Midbrain (tissue), 1 donor: ENCODE results near the gene BBX.
"Not testable (repeated sequence)": the region's sequence is repeated elsewhere in the genome, so short reads cannot be mapped to it uniquely, and the experiment has no call there.

Experiments used
- DNase-seq: peaks from one replicate; lab custom pipeline; 2025; lab: John Stamatoyannopoulos, UW

The BBX gene

DNA sequence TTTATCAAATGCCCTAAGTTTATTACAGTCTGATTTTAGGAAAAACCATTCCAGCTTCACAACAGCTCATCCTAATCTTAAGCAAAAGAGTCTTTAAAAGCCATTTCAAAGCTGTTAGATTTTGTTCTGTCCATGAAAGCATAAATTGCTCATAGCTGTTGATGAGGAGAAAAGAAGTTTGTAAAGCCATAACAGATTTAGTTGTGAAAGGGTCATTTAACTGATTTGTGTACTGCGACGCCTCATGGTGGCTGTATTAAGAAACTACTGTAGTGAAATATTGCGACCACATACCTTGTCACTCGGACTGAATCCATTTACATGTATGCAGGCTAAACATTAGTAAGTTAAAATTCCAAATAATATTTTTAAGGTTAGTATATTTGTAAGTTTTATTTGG, 20.9 kb downstream of the BBX start:
- DNase-seq, result peak; percentile 66

DNA sequence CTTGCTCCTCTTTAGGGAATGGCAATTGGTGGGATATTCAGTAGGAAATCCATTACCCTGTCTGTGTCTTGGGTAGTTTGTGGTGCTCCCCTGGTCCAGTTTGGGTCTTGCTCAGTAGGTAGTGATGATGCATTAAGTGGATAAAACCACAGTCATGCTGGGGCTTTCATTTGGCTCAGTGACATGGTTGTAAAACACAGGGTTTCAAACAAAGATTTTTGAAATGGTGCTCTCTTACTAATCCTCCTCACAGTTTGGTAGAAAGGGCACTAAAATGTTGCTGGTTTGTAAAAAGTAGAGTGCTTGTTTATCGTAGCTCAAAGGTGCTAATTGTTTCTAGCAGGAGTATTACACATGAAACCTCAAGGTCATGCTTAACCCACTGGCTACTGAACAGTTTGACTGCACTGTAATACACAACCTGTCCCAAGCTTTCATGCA, 22.9 kb downstream of the BBX start:
- no peak for DNase-seq

DNA sequence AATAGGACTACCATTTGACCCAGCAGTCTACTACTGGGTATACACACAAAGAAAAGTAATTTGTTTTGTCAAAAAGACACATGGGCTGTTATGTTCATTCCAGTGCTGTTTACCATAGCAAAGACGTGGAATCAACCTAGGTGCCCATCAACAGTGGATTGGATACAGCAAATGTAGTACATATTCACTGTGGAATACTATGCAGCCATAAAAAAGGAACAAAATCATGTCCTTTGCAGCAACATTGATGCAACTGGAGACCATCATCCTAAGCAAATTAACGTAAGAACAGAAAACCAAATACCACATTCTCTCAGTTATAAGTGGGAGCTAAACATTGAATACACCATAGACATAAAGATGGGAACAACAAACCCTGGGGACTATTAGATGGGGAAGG, 25.8 kb downstream of the BBX start:
- no peak for DNase-seq

DNA sequence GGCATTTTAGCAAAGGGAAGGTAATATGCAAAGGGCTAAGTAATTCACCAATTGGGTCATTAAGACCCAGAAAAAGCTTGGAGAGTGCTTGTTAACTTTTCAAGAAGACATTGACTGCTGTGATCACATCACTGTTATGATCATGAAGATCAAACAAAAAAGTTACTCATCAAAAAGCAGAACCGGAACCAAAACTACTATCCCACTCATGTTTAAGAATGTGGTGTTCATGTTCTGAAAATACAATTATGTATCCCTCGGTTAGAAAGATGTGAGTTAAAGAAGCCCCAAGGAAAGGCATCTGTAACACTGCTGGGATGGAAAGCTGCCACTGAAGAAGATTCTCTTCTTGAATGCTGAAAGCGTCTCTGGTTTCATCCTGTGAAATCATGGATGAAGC, 32.6 kb downstream of the BBX start:
- DNase-seq, result no peak

DNA sequence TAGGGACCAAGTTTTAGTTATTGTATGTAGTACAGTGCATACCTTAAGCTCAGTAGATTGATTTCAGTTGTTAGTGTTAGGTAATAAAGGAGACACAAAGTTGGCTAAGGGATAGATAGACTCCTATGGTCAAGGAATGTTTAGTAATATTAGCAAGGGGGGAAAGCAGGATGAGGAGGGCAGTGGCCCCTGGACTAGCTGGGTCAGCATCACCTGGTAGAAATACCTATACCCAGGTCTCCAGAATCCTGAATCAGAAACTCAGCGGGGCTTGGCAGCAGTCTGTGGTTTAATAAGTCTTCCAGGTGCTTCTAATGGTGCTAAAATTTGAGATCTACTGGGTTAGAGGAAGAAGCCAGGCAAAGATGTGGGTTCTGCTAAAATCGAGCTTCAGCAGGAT, 35.0 kb downstream of the BBX start:
- no peak for DNase-seq

DNA sequence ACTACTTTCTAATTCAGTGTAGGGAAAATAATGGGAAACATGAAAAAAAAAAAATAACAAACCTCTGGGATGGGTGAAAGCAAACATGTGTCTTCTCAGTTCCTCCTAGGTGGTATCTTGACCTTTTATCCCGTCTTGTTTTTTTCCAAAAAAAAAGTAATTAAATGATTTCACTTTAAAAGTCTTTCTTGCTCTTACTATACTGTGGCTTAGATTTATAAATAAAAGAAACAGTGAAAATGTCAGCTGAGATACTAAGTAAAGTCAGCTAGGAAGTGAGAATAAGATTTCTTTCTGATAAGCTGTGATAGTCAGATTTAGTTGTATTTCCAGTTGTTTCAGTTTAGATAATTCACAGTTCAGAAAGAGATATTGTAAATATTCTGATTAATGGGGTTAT, 37.4 kb downstream of the BBX start:
- no peak for DNase-seq

DNA sequence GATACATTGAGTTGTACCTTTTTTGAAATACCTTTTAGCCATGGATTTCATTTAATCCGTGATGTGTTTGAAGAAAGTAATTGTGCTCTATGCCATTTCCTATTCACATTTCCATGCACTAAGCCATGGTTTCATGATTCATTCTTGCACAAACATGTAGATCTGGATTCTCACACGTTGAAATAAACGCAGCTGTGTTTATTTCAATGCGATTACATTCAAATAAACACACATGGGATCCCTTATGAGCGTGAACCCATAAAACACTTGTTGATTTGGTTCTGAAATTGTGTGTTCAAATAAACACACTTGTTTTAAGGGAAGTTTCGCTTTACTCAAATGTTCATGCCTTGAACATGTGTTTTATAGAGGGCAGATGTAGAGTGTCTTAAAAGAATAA, 39.2 kb downstream of the BBX start:
- DNase-seq, result no peak

DNA sequence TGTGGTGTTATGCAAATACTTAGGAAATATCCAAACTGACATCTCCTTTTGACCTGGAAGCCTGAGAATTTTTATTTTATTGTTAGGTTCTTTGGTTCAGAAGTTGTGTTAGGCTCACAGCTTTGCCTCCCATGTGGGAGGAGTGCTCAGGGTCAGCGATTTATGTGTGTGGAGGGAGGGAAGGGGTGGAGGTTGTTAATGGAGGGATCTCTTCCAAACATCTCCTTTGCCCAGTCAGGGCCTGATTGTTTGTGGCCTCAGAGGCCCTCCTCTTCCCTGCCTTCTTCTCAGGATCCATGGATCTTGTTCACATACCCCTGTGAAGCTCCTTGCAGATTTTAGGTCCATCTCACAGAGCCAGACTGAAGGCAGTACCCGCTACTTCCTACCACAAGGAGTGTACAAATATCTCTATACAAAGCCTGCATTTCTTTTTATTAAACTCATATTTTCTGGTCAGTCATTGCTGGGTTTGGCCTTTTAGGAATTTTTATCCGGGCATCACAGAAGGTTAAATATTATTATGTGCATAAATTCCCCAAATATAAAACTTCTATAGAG, 40.3 kb downstream of the BBX start:
- DNase-seq, result no peak

DNA sequence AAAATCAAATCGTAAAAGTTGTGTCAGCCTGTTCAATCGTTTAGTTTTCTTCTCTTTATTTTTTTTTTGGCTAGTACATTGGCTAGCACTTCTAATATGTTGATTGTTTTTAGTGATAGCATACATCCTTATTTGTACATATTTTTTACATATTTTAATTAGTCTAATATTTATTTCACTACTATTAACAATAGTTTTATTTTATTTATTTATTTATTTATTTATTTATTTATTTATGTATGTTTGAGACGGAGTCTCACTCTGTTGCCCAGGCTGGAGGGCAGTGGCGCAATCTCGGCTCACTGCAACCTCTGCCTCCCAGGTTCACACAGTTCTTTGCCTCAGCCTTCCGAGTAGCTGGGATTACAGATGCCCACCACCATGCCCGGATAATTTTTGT, 42.5 kb downstream of the BBX start:
- not testable (repeated sequence) for DNase-seq

DNA sequence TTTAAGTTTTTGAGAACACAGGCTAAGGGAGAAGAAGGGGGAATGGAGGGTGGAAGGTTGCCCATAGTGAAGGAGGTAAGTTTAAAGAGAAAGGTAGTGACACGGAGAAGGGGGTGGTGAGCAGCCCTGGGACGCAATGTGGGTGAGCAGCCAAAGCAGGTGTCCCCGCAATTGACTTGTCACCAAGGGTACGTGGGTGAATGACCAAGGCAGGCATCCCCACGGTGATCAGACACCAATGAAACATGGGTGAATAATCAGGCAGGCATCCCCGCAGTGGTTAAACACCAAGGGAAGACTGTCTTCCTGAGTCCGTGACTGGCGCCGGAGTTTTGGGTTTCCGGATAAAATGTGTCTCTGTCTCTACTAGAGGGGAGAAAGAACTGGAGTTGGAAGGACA, 48.3 kb downstream of the BBX start:
- not testable (repeated sequence) for DNase-seq

DNA sequence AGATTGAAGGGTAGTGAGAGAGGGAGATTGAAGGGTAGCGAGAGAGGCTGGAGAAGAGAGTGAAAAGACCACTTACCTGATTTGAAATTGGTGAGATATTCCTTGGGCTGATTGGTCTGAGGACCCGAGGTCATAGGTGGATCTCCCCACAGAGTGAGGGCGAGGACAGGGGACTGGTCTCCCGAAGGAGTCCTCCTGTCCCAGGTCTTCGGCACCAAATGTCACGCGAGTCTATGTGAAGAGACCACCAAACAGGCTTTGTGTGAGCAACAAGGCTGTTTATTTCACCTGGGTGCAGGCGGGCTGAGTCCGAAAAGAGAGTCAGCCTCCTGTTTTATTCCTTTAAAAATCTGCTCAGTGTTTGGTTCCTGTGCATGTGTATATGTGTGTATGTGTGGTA, 48.7 kb downstream of the BBX start:
- DNase-seq, result not testable (repeated sequence)

DNA sequence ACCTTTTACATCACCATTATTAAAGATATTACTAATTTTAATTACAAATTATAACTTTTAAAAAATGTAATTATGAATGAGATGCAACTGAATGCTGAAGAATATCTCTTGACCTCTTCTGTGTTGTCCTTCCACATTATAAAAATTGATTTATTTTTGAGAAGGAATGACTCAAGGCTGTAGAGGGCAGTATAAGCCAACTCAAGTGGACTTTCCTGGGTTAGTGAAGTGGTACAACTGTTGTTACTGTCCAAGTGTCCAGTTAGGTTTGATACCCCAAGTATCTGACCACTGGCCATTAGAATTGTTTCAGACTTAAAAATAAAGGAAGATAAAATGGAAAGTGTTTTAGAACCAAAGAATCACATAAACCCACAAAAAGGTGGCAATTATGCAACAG, 51.9 kb downstream of the BBX start:
- DNase-seq, result peak; percentile 53

DNA sequence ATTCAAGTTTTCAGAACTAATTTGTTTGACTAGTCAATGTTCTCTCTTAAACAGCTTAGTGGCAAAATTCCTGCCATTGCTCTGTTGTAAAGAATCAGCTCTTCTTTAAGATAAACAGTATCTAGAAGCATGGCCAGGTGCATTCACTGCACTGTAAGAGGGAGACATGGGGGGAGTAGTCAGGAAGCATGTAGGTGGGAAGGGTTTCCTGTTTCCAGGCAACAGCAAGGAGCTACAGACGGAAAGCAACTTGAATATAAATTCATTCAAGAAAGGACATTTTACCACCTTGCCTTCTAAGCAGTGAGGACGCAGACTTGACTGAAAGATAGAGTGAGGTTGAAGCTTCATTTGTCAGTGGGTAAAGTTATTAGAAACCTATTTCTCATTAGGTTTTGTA, 55.3 kb downstream of the BBX start:
- no peak for DNase-seq

DNA sequence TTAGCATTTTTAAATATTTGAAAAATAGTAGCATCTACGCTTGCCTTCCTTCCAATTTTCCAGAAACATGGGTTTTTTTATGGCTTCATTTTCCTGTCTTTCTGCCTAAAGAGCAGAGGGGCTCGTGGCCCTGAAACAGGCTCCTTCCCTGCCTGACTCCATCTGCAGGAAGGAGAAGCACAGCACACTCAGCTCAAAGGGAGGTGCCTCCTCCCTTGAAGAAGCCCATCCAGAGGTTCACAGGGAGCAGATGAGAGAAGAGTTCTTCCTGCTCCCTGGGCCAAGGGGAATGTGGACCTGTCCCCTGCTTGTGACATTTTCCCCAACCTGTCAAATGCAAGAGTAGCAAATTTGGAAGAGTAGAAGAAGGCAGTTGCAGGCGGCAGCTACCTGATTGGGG, 55.8 kb downstream of the BBX start:
- DNase-seq, result no peak

DNA sequence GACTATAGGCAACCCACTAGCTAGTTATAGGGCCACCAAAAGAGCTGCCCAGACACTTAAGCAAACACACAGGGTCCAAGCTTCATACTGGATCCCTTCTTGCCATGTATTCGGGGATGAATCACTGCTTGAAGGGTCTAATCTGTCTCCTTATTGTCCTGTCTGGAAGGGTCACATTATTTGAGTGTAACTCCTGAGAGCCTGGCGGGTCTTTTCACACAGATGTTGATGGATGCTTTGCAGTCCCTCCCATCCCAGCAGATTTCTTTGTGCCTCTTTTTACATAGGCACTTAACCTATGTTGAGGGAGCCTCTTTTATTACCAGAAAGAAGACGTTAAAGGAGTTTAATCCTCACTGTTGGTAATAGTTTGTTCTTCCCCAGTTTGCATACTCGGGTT, 56.6 kb downstream of the BBX start:
- DNase-seq, result no peak

DNA sequence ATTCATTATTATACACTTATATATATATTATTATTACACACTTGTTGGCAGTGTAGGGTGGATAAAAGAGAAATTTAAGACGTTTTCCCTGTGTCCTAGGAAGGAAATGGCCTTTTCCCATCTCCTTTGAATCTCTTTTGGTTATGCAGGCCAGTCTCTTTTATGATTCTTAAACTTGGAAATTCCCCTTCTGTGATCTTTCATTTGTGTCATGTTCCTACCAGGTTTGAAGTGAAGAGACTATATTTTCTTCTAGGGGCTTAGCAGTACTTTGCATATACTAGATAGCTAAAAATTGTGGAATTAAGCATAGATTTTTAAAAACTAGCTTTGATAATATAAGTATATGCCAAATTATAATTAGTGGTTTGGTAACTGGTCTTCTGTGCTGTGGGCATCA, 58.5 kb downstream of the BBX start:
- no peak for DNase-seq

DNA sequence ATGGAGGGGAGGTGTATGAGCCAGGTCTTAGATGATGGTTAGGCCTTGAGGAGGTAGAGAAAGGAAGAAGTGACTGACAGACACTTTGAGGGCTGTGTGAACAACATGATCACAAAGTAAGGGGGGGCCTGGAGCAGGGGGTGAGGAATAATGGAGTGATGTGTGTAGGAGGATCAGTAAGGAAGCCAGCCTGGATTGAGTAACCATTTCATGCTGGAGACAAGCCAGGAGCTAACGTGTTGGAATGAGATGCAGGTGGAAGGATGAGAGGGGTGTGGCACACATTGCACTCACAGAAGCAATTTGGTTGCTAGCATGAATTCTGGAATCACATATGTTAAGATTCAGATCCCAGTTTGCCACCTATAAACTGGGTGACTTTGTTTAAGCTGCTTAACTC, 65.5 kb downstream of the BBX start:
- DNase-seq, result no peak

DNA sequence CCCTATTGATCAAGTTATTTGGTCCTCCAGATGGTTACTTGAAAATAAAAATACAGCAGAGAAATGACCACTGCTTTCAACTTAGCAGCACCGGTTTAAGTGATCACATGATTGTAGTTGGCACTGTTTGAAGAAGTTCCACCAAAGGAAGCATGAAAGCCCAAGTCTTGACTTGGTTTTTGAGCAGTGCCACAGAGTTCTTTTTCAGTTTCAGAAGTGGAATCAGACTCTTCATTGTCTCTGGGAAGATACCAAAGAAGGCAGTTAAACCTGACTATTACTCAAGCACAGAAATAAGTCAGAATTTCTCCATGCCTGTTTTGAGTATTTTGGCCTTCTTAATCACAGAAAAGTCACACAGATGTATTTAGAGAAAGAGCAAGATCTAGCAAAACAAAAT, 66.7 kb downstream of the BBX start:
- DNase-seq, result no peak

DNA sequence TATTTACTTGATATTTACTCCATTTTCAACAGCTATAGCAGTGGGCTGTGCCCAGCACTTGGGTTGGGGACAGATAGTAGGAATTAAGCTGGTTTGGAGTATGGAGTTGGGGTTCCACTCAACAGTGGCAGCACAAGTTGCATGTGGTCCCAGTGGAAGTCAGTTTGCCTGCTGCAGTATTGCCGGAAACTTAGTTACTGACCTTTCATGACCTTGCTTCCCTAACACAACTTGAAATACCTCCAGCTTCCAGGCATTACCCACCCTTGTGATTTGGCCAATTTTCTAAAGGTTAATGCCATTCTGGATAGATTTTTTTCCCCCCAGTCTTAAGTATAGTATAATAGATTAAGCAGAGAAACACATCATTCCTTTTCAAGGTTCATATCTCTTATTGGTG, 68.0 kb downstream of the BBX start:
- no peak for DNase-seq

DNA sequence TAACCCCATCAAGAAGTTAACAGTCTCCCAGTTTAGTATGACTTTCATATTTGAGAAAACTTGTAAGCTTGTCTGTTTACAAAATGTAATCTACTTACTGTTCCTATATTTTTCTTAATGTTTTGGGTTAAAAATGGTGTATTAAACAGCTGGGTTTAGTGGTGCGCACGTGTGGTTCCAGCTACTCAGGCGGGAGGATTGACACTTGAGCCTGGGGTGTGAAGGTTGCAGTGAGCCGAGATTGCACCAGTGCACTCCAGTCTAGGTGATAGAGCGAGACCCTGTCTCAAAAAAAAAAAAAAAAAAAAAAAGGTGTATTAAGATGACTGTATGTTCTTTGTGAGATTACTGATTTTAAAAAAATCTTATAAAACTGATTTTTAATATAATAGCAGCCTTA, 69.3 kb downstream of the BBX start:
- DNase-seq, result no peak

DNA sequence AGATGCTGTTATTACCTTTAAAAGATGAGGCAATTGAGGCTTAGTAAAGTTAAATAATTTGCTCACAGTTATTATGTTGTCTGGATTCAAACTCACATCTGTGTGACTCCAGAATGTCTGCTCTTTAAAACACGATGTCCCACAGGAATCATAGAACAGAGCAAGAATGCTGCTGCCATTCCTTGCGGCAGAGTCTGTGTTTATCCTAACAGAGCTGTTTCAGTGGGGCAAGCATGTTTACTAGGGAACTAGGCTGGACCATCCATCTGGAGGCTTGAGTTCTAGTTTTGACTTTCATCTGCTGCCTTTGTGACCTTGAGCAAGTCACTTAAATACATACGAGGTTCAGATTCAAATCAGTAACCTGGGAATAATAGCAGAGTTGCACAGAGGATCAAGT, 72.1 kb downstream of the BBX start:
- no peak for DNase-seq

DNA sequence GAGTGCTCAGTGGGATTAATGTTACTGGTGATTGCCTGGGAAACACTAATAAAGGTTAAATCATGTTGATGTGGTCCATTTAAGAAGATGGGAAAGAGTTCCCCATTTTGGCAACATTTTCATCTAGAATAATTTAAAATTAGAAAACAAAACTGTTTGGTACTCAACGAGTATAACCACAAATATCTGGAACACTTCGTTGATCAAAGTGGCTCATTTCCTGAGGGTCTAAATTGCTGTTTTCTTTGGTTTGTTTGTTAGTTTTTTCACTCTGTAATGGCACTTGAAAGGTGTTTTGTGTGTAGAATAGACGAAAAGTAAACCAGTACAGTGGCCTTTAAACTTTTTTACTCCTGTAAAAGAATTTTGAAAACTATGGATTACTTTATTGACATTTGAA, 73.9 kb downstream of the BBX start:
- no peak for DNase-seq

DNA sequence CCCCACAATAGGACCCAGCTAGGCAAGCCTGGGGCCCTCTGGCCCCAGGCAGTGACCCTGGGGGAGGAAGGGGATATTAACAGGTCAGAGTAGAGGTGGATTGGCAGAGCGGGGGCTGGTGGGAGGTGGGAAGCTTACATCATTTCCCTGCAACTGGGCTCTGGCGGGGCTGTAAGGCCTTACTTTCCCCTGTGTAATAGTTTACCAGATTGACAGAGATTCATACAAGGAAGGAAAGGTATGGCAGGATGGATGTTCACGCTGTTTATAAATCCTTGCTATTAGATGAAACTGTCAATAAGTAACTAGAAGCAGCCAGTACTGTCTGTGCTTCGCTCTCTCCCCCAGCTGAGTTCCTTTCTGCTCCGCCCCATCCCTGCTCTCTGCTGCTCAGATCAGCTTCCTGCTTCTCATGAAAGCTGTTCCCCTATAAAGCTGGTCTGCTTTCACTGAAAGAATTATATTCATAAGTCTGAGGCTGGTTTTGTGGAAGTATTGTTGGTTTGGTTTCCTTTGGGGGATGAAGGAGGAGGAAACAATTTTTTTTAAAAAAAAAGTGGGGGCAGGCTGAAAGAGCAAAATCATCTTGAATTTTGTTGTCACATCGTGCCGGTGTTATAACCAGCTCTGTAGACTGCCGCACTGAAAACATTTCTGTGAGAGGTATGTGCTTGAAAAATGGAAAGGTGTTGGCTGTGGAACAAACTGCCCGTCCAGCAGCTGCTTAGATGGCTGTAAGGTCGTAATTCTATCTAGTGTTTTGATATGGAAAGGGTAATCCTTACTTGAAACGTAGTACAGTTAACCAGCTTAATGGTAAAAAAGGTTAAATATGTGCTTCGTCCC, 76.4 kb downstream of the BBX start:
- peak; percentile 50 for DNase-seq

DNA sequence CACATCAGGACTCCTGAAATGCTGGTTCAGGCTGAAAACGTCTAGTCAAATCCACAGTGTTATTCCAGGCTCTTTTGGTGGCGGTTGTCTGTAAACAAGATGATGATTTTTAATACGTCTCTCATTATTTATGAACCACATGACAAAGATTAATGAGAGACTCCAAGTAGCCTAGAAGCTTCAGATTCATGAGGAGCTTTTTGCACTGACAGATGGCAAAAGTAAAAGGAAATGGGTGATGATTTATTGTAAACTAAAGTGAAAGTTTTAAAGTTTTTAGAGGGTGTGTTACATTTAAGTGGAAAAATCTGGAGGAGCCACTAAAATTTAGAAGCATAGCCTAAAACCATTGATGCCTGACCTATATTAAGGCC, 77.0 kb downstream of the BBX start:
- DNase-seq, result no peak
